ENCODE data around the gene ABCC8.

Gene ABCC8

DNA sequence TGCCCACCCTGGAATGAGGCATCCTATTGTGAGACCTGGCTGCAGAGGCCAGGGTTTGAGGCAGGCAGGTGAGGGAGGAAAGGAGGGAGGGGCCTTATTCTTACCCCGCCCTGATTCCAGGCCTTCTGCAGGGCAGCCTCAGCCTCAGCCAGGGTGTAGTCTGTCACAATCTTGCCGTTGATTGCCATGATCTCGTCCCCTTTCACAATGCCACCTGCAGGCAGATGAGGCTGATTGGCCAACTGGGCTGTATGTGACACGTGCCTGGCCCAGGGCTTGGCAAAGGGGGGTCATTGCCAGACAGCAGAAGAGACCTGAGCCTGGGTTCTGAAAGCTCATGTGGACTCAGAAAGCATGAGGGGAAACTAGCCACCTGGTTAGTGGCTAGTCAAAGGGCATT, 21.4 kb upstream of the ABCC8 start:
- no peak for DNase-seq
- Mint-ChIP-seq H3K9me3 (no peaks in the 10 kb centered on the region), H3K27me3 (peaks cover 11 to 40% of the 10 kb centered on the region in 2 donors), H3K36me3 (ENCODE audit: insufficient read depth) (no peaks in the 10 kb centered on the region), H3K4me3 (no peak overlapping the region), H3K27ac (no peak overlapping the region), H3K4me1 (ENCODE audit: low read depth in 2 of 2) (peaks cover 0 to 2% of the 10 kb centered on the region in 2 donors)
- ATAC-seq (replicated peaks): no peak

GRCh38 chr11:17496406-17496805, 19.8 kb upstream of the ABCC8 start:
- Mint-ChIP-seq H3K4me1 (ENCODE audit: low read depth in 2 of 2) (peaks cover 0 to 2% of the 10 kb centered on the region in 2 donors), H3K4me3 (no peak overlapping the region), H3K27me3 (peaks cover 16 to 51% of the 10 kb centered on the region in 2 donors), H3K9me3 (no peaks in the 10 kb centered on the region), H3K36me3 (ENCODE audit: insufficient read depth) (no peaks in the 10 kb centered on the region), H3K27ac (no peak overlapping the region)
- ATAC-seq (replicated peaks) (no peak), DNase-seq (no peak)

- peaks cover 0 to 2% of the 10 kb centered on the region in 2 donors for H3K4me1 Mint-ChIP-seq (ENCODE audit: low read depth in 2 of 2)
- no peak overlapping the region for H3K27ac Mint-ChIP-seq
- H3K36me3 Mint-ChIP-seq (ENCODE audit: insufficient read depth): no peaks in the 10 kb centered on the region
- H3K4me3 Mint-ChIP-seq: no peak overlapping the region
- no peaks in the 10 kb centered on the region for H3K9me3 Mint-ChIP-seq
- DNase-seq (no peak), ATAC-seq (replicated peaks) (no peak)
- peaks cover 38 to 66% of the 10 kb centered on the region in 2 donors for H3K27me3 Mint-ChIP-seq
Measured at GRCh38 chr11:17494019-17494418, 17.4 kb upstream of the ABCC8 start.

DNA sequence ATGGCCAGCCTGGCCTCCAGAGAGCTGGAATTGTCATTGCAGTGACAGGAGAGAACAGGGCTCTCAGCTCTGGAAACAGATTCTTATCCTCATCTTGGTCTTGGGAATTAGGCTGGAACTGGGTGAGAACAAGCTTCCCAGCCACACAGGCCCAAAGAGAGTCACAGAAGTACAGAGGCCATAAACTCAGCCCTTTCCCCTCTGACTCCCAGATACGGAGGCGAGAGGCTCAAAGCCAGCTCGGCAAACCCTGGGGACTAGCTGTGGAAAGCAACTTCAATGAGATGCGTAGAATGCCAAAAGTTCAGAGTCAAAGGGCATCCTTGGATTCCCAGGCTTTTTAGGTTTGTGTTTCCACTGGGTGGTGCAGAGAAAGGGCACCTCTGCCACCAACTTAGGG, 14.3 kb upstream of the ABCC8 start:
- H3K27me3 Mint-ChIP-seq: peaks cover 59 to 85% of the 10 kb centered on the region in 2 donors

GRCh38 chr11:17490232-17490631, 13.6 kb upstream of the ABCC8 start:
- peaks cover 52 to 79% of the 10 kb centered on the region in 2 donors for H3K27me3 Mint-ChIP-seq
- H3K9me3 Mint-ChIP-seq: no peaks in the 10 kb centered on the region
- no peaks in the 10 kb centered on the region for H3K4me1 Mint-ChIP-seq (ENCODE audit: low read depth in 2 of 2)

More for the DNA sequence above, 14.3 kb upstream of the ABCC8 start:
- H3K9me3 Mint-ChIP-seq: no peaks in the 10 kb centered on the region
- H3K4me3 Mint-ChIP-seq: no peak overlapping the region
- no peak overlapping the region for H3K27ac Mint-ChIP-seq
- DNase-seq: no peak
- no peaks in the 10 kb centered on the region for H3K4me1 Mint-ChIP-seq (ENCODE audit: low read depth in 2 of 2)
- no peaks in the 10 kb centered on the region for H3K36me3 Mint-ChIP-seq (ENCODE audit: insufficient read depth)
- ATAC-seq (replicated peaks): no peak

GRCh38 chr11:17489751-17490150, 13.1 kb upstream of the ABCC8 start:
- DNase-seq: no peak
- no peak overlapping the region for H3K4me3 Mint-ChIP-seq
- H3K36me3 Mint-ChIP-seq (ENCODE audit: insufficient read depth): no peaks in the 10 kb centered on the region
- no peaks in the 10 kb centered on the region for H3K9me3 Mint-ChIP-seq
- H3K4me1 Mint-ChIP-seq (ENCODE audit: low read depth in 2 of 2): no peaks in the 10 kb centered on the region
- no peak overlapping the region for H3K27ac Mint-ChIP-seq
- H3K27me3 Mint-ChIP-seq: peaks cover 51 to 77% of the 10 kb centered on the region in 2 donors
- no peak for ATAC-seq (replicated peaks)

More at GRCh38 chr11:17490232-17490631, 13.6 kb upstream of the ABCC8 start:
- no peak for DNase-seq
- Mint-ChIP-seq H3K36me3 (ENCODE audit: insufficient read depth) (no peaks in the 10 kb centered on the region), H3K27ac (no peak overlapping the region), H3K4me3 (no peak overlapping the region)
- ATAC-seq (replicated peaks): no peak

GRCh38 chr11:17488563-17488962, 11.9 kb upstream of the ABCC8 start:
- peaks cover 61 to 78% of the 10 kb centered on the region in 2 donors for H3K27me3 Mint-ChIP-seq
- H3K9me3 Mint-ChIP-seq: peaks cover 0 to 1% of the 10 kb centered on the region in 2 donors
- ATAC-seq (replicated peaks) (no peak), DNase-seq (no peak)
- H3K4me3 Mint-ChIP-seq: no peak overlapping the region
- H3K27ac Mint-ChIP-seq: no peak overlapping the region
- no peaks in the 10 kb centered on the region for H3K36me3 Mint-ChIP-seq (ENCODE audit: insufficient read depth)
- no peaks in the 10 kb centered on the region for H3K4me1 Mint-ChIP-seq (ENCODE audit: low read depth in 2 of 2)

GRCh38 chr11:17486646-17487045, 10.0 kb upstream of the ABCC8 start:
- DNase-seq (no peak), ATAC-seq (replicated peaks) (no peak)
- Mint-ChIP-seq H3K27ac (no peak overlapping the region), H3K4me1 (ENCODE audit: low read depth in 2 of 2) (no peaks in the 10 kb centered on the region), H3K9me3 (peaks cover 0 to 3% of the 10 kb centered on the region in 2 donors), H3K27me3 (peaks cover 63 to 66% of the 10 kb centered on the region in 2 donors), H3K4me3 (no peak overlapping the region), H3K36me3 (ENCODE audit: insufficient read depth) (no peaks in the 10 kb centered on the region)

- ATAC-seq (replicated peaks) (no peak), DNase-seq (no peak)
- H3K9me3 Mint-ChIP-seq: peaks cover 0 to 3% of the 10 kb centered on the region in 2 donors
- H3K27me3 Mint-ChIP-seq: peaks cover 42 to 64% of the 10 kb centered on the region in 2 donors
- H3K27ac Mint-ChIP-seq: no peak overlapping the region
- peaks cover 0 to 3% of the 10 kb centered on the region in 2 donors for H3K4me1 Mint-ChIP-seq (ENCODE audit: low read depth in 2 of 2)
- peaks cover 5% of the 10 kb centered on the region for H3K36me3 Mint-ChIP-seq (ENCODE audit: insufficient read depth)
- H3K4me3 Mint-ChIP-seq: no peak overlapping the region
Measured at GRCh38 chr11:17483505-17483904, 6.9 kb upstream of the ABCC8 start.

- Mint-ChIP-seq H3K27me3 (peaks cover 43 to 62% of the 10 kb centered on the region in 2 donors), H3K36me3 (ENCODE audit: insufficient read depth) (peaks cover 5% of the 10 kb centered on the region), H3K27ac (no peak overlapping the region), H3K9me3 (peaks cover 0 to 3% of the 10 kb centered on the region in 2 donors), H3K4me1 (ENCODE audit: low read depth in 2 of 2) (peaks cover 0 to 3% of the 10 kb centered on the region in 2 donors), H3K4me3 (no peak overlapping the region)
- no peak for ATAC-seq (replicated peaks)
- no peak for DNase-seq
Measured at GRCh38 chr11:17481905-17482304, 5.3 kb upstream of the ABCC8 start.

DNA sequence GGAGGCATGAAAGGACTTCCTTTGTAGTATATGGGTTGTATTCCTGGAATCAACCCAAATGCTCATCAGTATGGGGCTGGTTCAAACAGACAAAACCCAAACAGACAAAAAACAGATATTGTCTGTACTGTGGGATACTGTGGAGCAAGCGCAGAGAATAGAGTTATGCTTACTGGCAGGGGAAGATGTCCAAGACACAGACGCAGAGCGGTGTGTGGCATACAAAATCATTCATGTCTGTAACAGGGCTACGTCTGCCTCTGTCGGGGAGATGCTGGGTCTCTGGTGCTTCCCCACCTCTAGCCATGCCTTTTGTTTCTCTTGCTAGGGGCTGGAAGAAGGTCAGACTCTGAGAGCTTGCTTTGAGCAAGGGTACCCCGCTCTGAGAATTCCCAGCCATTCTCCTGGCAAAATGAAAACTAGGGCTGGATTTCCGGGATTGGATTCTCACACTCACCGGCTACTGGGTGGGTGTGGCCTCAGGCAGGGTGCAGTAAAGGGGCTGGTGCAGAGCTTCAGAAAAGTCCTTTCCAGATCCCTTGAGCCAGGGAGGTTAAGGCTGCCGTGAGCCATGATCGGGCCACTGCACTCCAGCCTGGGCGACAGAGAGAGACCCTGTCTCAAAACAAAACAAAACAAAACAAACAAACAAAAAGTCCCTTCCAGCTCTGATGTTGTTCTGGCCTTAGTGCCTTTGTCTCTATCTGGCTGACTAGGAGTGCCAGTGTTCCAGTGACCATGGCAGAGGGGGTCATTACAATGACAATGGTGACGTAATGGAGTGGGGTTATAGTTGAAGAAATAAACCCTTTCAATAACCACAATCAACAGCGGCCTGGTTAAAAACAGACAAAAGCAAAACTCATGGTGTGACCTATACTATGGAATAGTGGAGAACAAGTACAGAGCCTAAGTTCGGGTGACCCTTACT, 2.9 kb upstream of the ABCC8 start:
- DNase-seq (no peak), ATAC-seq (replicated peaks) (no peak)
- peaks cover 0 to 6% of the 10 kb centered on the region in 2 donors for H3K4me1 Mint-ChIP-seq (ENCODE audit: low read depth in 2 of 2)
- H3K36me3 Mint-ChIP-seq (ENCODE audit: insufficient read depth): peaks cover 5% of the 10 kb centered on the region
- no peak overlapping the region for H3K27ac Mint-ChIP-seq
- H3K9me3 Mint-ChIP-seq: peaks cover 0 to 3% of the 10 kb centered on the region in 2 donors
- no peak overlapping the region for H3K4me3 Mint-ChIP-seq
- peaks cover 57 to 78% of the 10 kb centered on the region in 2 donors for H3K27me3 Mint-ChIP-seq

- Mint-ChIP-seq H3K27ac (no peak overlapping the region), H3K4me3 (no peak overlapping the region), H3K27me3 (peaks cover 58 to 81% of the 10 kb centered on the region in 2 donors), H3K4me1 (ENCODE audit: low read depth in 2 of 2) (peaks cover 0 to 6% of the 10 kb centered on the region in 2 donors), H3K9me3 (no peaks in the 10 kb centered on the region), H3K36me3 (ENCODE audit: insufficient read depth) (peaks cover 5% of the 10 kb centered on the region)
- ATAC-seq (replicated peaks) (no peak), DNase-seq (no peak)
Measured at GRCh38 chr11:17478070-17478469, 1.4 kb upstream of the ABCC8 start.

DNA sequence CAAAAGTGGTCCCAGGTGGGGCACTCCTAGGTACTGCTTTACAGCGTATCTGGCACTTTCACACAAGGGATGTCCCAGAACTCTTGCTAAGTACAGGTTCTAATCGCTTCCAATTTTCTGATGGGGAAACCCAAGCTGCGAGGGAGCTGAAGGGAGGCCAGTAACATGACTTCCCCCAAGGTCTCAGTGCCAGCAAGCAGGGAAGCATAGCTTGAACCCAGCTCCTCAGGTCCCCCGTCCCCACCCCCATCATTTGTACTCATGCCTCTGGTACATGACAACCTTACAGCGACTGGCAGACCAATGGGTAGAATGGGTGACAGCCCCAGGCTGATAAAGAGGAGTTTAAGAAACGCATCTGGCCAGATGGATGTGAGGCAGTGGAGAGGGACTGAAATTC, 716 bp upstream of the ABCC8 start:
- no peak for ATAC-seq (replicated peaks)
- Mint-ChIP-seq H3K36me3 (ENCODE audit: insufficient read depth) (peaks cover 5% of the 10 kb centered on the region), H3K27ac (no peak overlapping the region), H3K9me3 (no peaks in the 10 kb centered on the region), H3K4me1 (ENCODE audit: low read depth in 2 of 2) (peaks cover 0 to 6% of the 10 kb centered on the region in 2 donors), H3K4me3 (no peak overlapping the region), H3K27me3 (peaks cover 61 to 88% of the 10 kb centered on the region in 2 donors)
- no peak for DNase-seq

GRCh38 chr11:17477084-17477333, 364 bp upstream of the ABCC8 start:
- ATAC-seq (replicated peaks): no peak
- no peak overlapping the region for H3K4me3 Mint-ChIP-seq
- no peak for DNase-seq
- peaks cover 5% of the 10 kb centered on the region for H3K36me3 Mint-ChIP-seq (ENCODE audit: insufficient read depth)
- H3K27me3 Mint-ChIP-seq: peaks cover 61 to 90% of the 10 kb centered on the region in 2 donors
- H3K27ac Mint-ChIP-seq: no peak overlapping the region
- H3K4me1 Mint-ChIP-seq (ENCODE audit: low read depth in 2 of 2): peaks cover 0 to 6% of the 10 kb centered on the region in 2 donors
- H3K9me3 Mint-ChIP-seq: no peaks in the 10 kb centered on the region

All from effector memory CD8-positive, alpha-beta T cell (primary cell).